IMR-90 (cell line): ENCODE results near the gene ABLIM3. TPM values are rescaled to one million over a fixed set of nuclear protein-coding genes. Genes with fewer than 3 reads are reported as not detected.
A peak's percentile ranks its signal among the peaks of the same experiment; 100 is the strongest.

Experiments
- ATAC-seq: fragments of 200-7000 bp; cut with Tn5 transposase; 2 replicates; pipeline ENCODE4 v1.9.1; 2020; ENCODE audit warnings: low read depth, mild to moderate bottlenecking, moderate library complexity
- BruUV-seq: library from RNA; stranded (reverse); fragments of 400-500 nt; replicated peaks from 2 replicates; lab custom pipeline; 2021; lab: Mats Ljungman, UMichigan
- CTCF ChIA-PET: fragments of 300-600 bp; formaldehyde crosslinking; extraction: SDS; loops from one replicate; lab custom pipeline; 2021; ENCODE audit warnings: antibody characterized with exemption; lab: Yijun Ruan, JAX
- POLR2A ChIA-PET: fragments of 300-600 bp; sonication (Branson Sonifier 250); formaldehyde crosslinking; loops from one replicate; lab custom pipeline; 2022; ENCODE audit warnings: antibody characterized with exemption; ENCODE audit not compliant: unreplicated experiment; lab: Charles Lee
- DNase-seq: peaks from one replicate; pipeline ENCODE4 v3.0.0; 2013
- H2AFZ ChIP-seq: replicated peaks from 2 replicates; pipeline ENCODE3; 2013; ENCODE audit warnings: low read length, mild to moderate bottlenecking; ENCODE audit not compliant: poor library complexity
- H2AK5ac ChIP-seq: 2 replicates; pipeline ENCODE4 v1.6.1; 2013; ENCODE audit warnings: low read depth, low read length, inconsistent platforms
- H2AK9ac ChIP-seq: replicated peaks from 2 replicates; pipeline ENCODE3; 2013; ENCODE audit warnings: mild to moderate bottlenecking, low read depth, low read length, moderate library complexity; ENCODE audit not compliant: poor library complexity
- H2BK120ac ChIP-seq: 2 replicates; pipeline ENCODE4 v1.6.1; 2013; ENCODE audit warnings: low read depth, low read length, inconsistent platforms
- H2BK15ac ChIP-seq: 3 replicates; pipeline ENCODE4 v1.6.1; 2013; ENCODE audit warnings: low read depth, low read length, inconsistent platforms
- H2BK20ac ChIP-seq: 2 replicates; pipeline ENCODE4 v1.6.1; 2013; ENCODE audit warnings: low read depth, mild to moderate bottlenecking, inconsistent platforms, low read length, moderate library complexity
- H2BK5ac ChIP-seq: 2 replicates; pipeline ENCODE4 v1.6.1; 2013; ENCODE audit warnings: mild to moderate bottlenecking, low read depth, low read length, inconsistent platforms; ENCODE audit not compliant: poor library complexity, severe bottlenecking
- H3K14ac ChIP-seq: replicated peaks from 2 replicates; pipeline ENCODE4 v1.6.1; 2013; ENCODE audit warnings: low read depth, low read length, inconsistent platforms
- H3K18ac ChIP-seq: 2 replicates; pipeline ENCODE4 v1.6.1; 2013; ENCODE audit warnings: low read depth, low read length, control low read depth
- H3K23ac ChIP-seq: 2 replicates; pipeline ENCODE4 v1.6.1; 2013; ENCODE audit warnings: low read depth, low read length, inconsistent platforms
- H3K27ac ChIP-seq: 2 replicates; pipeline ENCODE4 v1.5.1; 2013; ENCODE audit warnings: mild to moderate bottlenecking, control low read depth, low read length; ENCODE audit not compliant: insufficient read depth
- H3K27me3 ChIP-seq: 2 replicates; pipeline ENCODE4 v1.6.1; 2013; ENCODE audit warnings: low read length; ENCODE audit not compliant: control insufficient read depth, insufficient read depth
- H3K36me3 ChIP-seq: 2 replicates; pipeline ENCODE4 v1.6.1; 2013; ENCODE audit warnings: low read length, mixed read lengths; ENCODE audit not compliant: control insufficient read depth, insufficient read depth
- H3K4ac ChIP-seq: 2 replicates; pipeline ENCODE4 v1.6.1; 2013; ENCODE audit warnings: low read depth, low read length, inconsistent platforms
- H3K4me1 ChIP-seq: 2 replicates; pipeline ENCODE4 v1.6.1; 2013; ENCODE audit warnings: low read length, mixed read lengths; ENCODE audit not compliant: control insufficient read depth, insufficient read depth
- H3K4me2 ChIP-seq: 2 replicates; pipeline ENCODE4 v1.6.1; 2013; ENCODE audit warnings: low read depth, mild to moderate bottlenecking, control low read depth, low read length, moderate library complexity
- H3K4me3 ChIP-seq: 2 replicates; pipeline ENCODE4 v1.5.1; 2013; ENCODE audit warnings: low read depth, mild to moderate bottlenecking, control low read depth, low read length, moderate library complexity; ENCODE audit not compliant: insufficient read depth
- H3K56ac ChIP-seq: 2 replicates; pipeline ENCODE4 v1.6.1; 2013; ENCODE audit warnings: low read length, inconsistent platforms; ENCODE audit not compliant: insufficient read depth; ENCODE audit errors: extremely low read depth
- H3K79me1 ChIP-seq, 2 experiments: 2 replicates each; pipeline ENCODE4 v1.6.1; 2013; ENCODE audit warnings: low read length in 2 of 2, inconsistent platforms in 1 of 2, low read depth in 1 of 2
- H3K9ac ChIP-seq: 2 replicates; pipeline ENCODE4 v1.6.1; 2013; ENCODE audit warnings: low read depth, low read length, control low read depth
- H3K9me1 ChIP-seq: 2 replicates; pipeline ENCODE4 v1.6.1; 2013; ENCODE audit warnings: low read length, inconsistent platforms; ENCODE audit not compliant: insufficient read depth
- H3K9me3 ChIP-seq: 2 replicates; pipeline ENCODE4 v1.6.1; 2013; ENCODE audit warnings: low read length; ENCODE audit not compliant: control insufficient read depth, insufficient read depth
- H4K20me1 ChIP-seq: 2 replicates; pipeline ENCODE4 v1.6.1; 2013; ENCODE audit warnings: low read length, inconsistent platforms; ENCODE audit not compliant: insufficient read depth
- H4K5ac ChIP-seq: 2 replicates; pipeline ENCODE4 v1.6.1; 2013; ENCODE audit warnings: mild to moderate bottlenecking, low read depth, low read length, control low read depth
- H4K8ac ChIP-seq, 2 experiments: 2 replicates each; pipeline ENCODE4 v1.6.1; 2013; ENCODE audit warnings: low read depth in 2 of 2, low read length in 2 of 2, control low read depth in 1 of 2, inconsistent platforms in 1 of 2
- H4K91ac ChIP-seq: 2 replicates; pipeline ENCODE4 v1.6.1; 2013; ENCODE audit warnings: low read depth, low read length, inconsistent platforms; ENCODE audit not compliant: insufficient read depth
- FOS ChIP-seq: fragments of 150-350 bp; IDR thresholded peaks from 2 replicates; pipeline ENCODE4 v1.6.1; 2016; ENCODE audit warnings: low read depth, low read length
- POLR2A ChIP-seq: IDR thresholded peaks from 2 replicates; pipeline ENCODE4 v1.6.1; 2012; ENCODE audit warnings: mild to moderate bottlenecking, low read depth, low read length
- WGBS, 2 experiments: methylation state at CpG; one replicate each; pipeline versions ENCODE4 v1.1.5 to v1.1.7; 2013; ENCODE audit warnings: missing lambda C conversion rate in 2 of 2; ENCODE audit not compliant: insufficient read length in 1 of 2; ENCODE audit errors: extremely low coverage in 2 of 2; 5-methylcytosine and 5-hydroxymethylcytosine counted together
- dilution Hi-C: fragments of 300-500 bp; cut with HindIII; formaldehyde crosslinking; loops from one replicate; pipeline ENCODE4 v1.14.3; 2018; ENCODE audit warnings: low sequenced_read_pairs; ENCODE audit not compliant: unreplicated experiment
- in situ Hi-C: fragments of 300-500 bp; cut with MboI; formaldehyde crosslinking; loops from 3 replicates; pipeline ENCODE4 v1.14.3; 2019; ENCODE audit warnings: low sequenced_read_pairs, inconsistent platforms, mixed read lengths
- intact Hi-C: fragments of 100-400 bp; cut with micrococcal nuclease; formaldehyde crosslinking; loops from 2 replicates; pipeline ENCODE4 v1.10.0; 2022
- polyA plus RNA-seq, 3 experiments: library from polyadenylated mRNA; depleted of rRNA; stranded (reverse); fragments of >200 nt; gene quantifications; 2 replicates each; pipeline ENCODE4 v1.2.3, GENCODE V29; 2012; ENCODE audit warnings: low replicate concordance in 1 of 3
- total RNA-seq: library from RNA; depleted of rRNA; stranded (reverse); fragments of >200 nt; gene quantifications from 2 replicates; pipeline ENCODE4 v1.2.3, GENCODE V29; 2012
- TF ChIP-seq, protein P1 (sequence below): fragments of 150-350 bp; IDR thresholded peaks from 2 replicates; pipeline ENCODE4 v1.6.1; 2017; ENCODE audit warnings: mild to moderate bottlenecking, antibody characterized with exemption, low read length, low read depth

Gene ABLIM3
- total and polyA plus RNA-seq, 2 of the 4 experiments (the other 2 are of a cell fraction): 33.3 to 69.9 TPM

DNA sequence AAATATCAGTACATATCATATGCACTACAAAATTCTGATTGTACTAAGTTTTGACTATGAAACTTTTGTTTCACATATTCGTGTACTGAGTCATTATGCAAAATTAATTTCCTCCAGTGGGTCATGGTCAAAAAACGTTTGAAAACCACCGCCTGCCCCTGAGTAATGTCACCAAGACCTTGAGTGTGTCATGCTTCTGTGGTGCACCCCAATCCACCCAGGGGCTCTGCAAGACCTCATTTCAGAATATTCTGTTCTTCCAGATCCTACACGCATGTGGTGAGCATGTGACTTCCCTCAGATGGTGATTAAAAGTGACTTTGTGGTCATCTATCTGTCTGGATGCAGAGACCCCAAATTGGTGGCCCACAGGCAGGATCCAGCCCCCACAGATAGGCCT, 31.0 kb downstream of the ABLIM3 start:
- H2BK15ac ChIP-seq: peak overlapping the region; percentile 74; the same call in 1 of the 3 replicates
- peaks cover 36% of the 10 kb centered on the region for H3K9me1 ChIP-seq
- peaks cover 49 to 76% of the 10 kb centered on the region in 2 experiments for H3K79me1 ChIP-seq
- peak; percentile 92 for DNase-seq
- peak overlapping the region; percentile 90 for H3K4ac ChIP-seq
- dilution Hi-C loops: no loop called here
- H3K4me3 ChIP-seq: no peak overlapping the region
- H3K23ac ChIP-seq: peak overlapping the region; percentile 78; the same call in 1 of the 2 replicates
- H3K14ac ChIP-seq: peak overlapping the region; percentile 74; the same call in 1 of the 2 replicates
- ATAC-seq: peak; percentile 36
- no CpG with 5 or more reads among the region's 4 CpGs for WGBS, 2 experiments
- ChIA-PET POLR2A (no interaction called here), CTCF (no interaction called here)
- peak overlapping the region; percentile 62 for H3K18ac ChIP-seq
- no peak overlapping the region for H2AFZ ChIP-seq
- H3K36me3 ChIP-seq: 0 out of 2 replicates have a peak, but pooled peaks cover 4% of the 10 kb centered on the region
- H3K9me3 ChIP-seq: no peaks in the 10 kb centered on the region
- intact Hi-C loops: loop anchor here (5.0 kb wide), 1 partner anchor 35 kb away; no protein-coding TSS in a partner anchor
- H4K91ac ChIP-seq: peak overlapping the region; percentile 93
- H2AK9ac ChIP-seq: no peak overlapping the region
- no peaks in the 10 kb centered on the region for H4K20me1 ChIP-seq
- no TSS peak for BruUV-seq
- no peaks in the 10 kb centered on the region for H3K27me3 ChIP-seq
- H2BK20ac ChIP-seq: peak overlapping the region; percentile 94; the same call in 1 of the 2 replicates
- TF ChIP-seq, protein P1, sequence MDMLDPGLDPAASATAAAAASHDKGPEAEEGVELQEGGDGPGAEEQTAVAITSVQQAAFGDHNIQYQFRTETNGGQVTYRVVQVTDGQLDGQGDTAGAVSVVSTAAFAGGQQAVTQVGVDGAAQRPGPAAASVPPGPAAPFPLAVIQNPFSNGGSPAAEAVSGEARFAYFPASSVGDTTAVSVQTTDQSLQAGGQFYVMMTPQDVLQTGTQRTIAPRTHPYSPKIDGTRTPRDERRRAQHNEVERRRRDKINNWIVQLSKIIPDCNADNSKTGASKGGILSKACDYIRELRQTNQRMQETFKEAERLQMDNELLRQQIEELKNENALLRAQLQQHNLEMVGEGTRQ: peak; percentile 55
- TF ChIP-seq FOS (peak; percentile 81), POLR2A (no peak)
- no peak overlapping the region for H4K5ac ChIP-seq
- in situ Hi-C loops: loop anchor here (25.0 kb wide), 1 partner anchor 390 kb away; the partner anchor contains the start of gene CSNK1A1
- 0 out of 2 replicates have a peak overlapping the region, but pooled peaks have one; percentile 20 for H3K4me2 ChIP-seq
- H2BK120ac ChIP-seq: peak overlapping the region; percentile 94
- peaks cover 40% of the 10 kb centered on the region for H3K4me1 ChIP-seq
- H2BK5ac ChIP-seq: peak overlapping the region; percentile 90
- peak overlapping the region; percentile 34; the same call in 1 of the 2 replicates for H3K27ac ChIP-seq
- H4K8ac ChIP-seq: peak overlapping the region; percentile 38 to 78; a peak in 3 of 4 replicates
- H2AK5ac ChIP-seq: no peak overlapping the region; the same call in 1 of the 2 replicates
- peak overlapping the region; percentile 47 for H3K56ac ChIP-seq
- H3K9ac ChIP-seq: no peak overlapping the region
